DLD1 (cell line): ENCODE results near the gene GRIK4.

Experiments used
- in situ Hi-C: cut with HindIII; loops from 2 replicates; pipeline ENCODE4 v1.10.0; 2017; ENCODE audit warnings: low sequenced_read_pairs

The GRIK4 gene

DNA sequence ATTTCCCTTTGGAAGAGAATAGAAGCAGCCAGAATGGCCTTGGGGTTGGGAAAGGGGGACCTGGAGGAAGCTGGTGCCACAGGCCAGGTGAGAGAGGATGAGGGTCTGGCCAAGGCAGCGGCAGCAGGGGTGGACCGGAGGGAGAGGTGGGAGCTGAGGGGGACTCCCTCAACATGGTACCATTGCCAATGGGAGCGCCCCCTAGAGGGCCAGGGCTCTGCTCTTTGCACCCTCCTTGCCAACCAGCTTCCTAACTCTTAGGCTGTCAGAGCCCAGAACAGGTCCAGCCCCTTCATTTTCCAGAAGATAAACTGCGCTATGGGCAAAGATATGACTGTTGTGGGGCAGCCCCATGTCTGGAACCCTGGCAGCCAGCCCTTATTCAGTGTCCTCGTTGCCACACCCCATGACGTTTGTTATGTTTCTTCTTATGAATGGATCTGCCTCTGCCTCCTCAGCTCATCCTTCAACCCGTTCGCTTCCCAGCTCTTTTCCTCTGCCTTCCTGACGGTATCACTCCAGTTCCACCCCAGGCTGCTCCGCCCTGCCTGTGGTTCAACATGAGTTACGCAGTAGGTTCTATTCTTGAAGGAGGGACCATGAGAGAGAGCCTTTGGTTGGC, 185.2 kb downstream of the GRIK4 start:
- in situ Hi-C loops = no loop called here

- in situ Hi-C loops = no loop called here
These were observed 187.4 kb downstream of the GRIK4 start for GRCh38 chr11:120698918-120699317.

- in situ Hi-C loops = no loop called here
These were observed 191.1 kb downstream of the GRIK4 start for GRCh38 chr11:120702656-120703055.

- in situ Hi-C loops = no loop called here
These were observed 192.0 kb downstream of the GRIK4 start for GRCh38 chr11:120703358-120704152.

DNA sequence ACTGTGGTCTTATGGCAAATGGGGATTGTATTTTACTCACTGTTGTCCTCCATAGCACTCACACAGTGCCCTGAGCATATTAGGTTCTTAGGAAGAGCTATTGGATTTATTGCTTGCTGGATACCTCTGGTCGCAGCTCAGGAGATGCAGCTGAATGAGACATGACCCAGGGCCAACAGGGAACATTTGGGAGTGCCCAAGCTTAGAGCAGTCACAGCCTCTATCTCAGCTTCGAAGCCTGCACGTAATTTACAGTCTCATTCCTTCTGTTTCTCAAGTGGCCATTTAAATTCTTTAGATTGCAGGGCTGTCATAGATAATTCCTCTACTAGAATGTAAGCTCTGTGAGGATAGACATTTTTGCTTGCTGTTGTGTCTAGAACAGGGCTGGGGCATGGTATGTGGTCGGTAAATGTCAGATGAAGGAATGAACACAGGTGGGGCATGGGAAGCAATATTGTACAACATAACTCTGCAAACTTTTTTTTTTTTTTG, 192.8 kb downstream of the GRIK4 start:
- in situ Hi-C loops = no loop called here

GRCh38 chr11:120706257-120706656, 194.7 kb downstream of the GRIK4 start:
- in situ Hi-C loops = no loop called here

DNA sequence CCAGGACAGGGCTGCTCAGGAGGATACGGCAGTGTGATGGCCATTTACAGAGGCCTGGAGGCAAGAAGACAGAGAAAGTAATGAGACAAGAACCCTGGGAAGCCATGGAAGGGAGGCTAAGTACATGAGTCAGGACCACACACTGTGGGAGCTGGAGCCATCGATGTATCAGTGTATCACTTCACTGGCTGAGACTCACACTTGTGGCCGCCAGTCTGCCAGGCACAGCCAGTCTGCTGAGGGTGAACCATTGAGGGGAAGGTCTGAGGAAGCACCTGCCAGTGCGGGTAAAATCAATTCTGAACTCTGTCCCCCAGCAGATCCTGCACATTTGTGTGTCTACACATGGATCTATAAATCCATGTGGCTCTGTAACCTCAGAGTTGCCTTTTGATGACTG, 195.6 kb downstream of the GRIK4 start:
- in situ Hi-C loops = no loop called here

- in situ Hi-C loops = no loop called here
These were observed 196.1 kb downstream of the GRIK4 start for GRCh38 chr11:120707663-120708062.

DNA sequence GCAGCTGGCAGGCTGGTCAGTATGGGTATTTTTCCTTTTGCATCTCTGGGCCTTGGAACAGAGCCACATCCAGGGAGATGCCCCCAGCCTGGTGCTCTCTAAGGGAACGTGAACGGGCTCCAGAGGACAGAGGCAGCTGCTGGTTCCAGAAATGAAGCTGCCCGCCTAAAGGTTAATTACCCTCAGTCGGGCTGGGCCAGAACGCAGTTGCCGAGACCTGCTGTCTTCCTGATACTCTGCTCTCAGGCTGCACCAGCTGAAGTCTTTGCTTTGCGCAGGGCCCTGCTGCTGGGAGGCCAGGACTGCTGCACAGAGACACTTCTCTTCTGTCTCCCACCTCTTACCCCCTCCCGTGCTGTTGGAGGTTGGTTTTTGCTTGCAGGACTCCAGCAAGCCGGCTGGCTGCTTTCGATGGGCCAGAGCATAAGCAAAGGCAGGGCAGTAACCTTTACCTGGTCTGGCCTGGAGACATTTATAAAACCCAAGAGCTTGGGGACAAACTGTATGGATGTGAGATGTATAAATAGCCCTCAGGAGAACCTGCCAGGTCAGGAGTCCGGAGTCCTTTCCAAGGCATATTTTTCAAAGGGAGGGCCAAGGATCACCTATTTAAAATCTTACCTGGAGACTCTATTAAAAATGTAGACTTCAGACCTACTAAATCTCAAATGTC, 197.1 kb downstream of the GRIK4 start:
- in situ Hi-C loops = no loop called here

DNA sequence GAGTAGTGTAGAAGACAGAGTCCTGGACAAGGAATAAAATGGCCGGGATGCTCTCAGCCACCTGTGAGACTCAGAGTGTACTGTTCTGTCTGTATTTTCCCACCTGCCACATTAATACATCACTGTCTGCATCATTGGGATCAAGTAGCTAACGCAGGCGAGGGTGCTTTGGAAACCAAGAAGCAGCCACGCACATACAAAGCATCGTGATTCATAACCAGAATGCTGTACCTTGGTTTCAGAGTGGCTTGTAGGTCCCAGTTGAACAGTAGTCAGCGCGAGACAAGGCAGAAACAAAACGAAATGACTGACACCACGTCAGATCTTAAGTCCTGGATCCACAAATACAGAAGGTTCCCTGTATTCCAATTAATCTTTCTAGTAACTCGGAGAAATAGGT, 198.3 kb downstream of the GRIK4 start:
- in situ Hi-C loops = no loop called here

DNA sequence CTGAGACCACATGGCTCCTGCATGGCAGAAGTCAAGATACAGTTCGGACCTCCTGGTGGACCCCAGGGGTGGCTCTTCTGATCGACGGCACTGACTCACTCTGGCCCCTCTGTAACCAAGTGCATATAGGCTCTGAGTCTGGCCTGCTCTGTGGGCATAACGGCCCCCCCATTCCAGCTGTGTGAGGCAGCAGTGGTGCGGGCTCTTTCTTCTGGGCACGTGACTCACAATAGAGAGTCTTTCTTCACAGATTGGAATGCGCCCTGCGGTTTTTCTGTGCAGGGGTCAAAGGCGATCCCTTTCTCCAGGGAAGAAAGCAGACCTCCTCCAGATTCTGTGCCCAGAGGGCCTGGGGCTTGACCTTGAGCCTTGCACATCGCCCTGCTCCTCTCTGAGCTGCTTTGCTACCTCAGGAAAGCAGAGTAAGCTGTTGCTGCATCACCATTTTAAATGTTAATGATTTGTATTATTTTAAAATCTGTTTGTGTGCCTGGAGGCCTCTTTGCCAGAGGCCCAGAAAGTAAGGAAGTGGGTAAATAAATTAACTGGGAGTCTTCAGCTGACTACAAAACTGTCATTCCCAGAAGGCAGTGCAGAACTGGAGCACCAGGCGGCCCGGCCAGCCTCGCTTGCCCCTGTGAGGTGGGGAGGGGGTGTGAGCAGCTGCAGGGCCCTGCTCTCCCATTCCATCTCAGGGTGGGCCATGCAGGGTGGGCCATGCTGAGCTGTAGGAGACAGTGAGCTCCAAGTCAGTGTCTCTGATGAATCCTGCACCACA, 199.0 kb downstream of the GRIK4 start:
- in situ Hi-C loops = no loop called here

DNA sequence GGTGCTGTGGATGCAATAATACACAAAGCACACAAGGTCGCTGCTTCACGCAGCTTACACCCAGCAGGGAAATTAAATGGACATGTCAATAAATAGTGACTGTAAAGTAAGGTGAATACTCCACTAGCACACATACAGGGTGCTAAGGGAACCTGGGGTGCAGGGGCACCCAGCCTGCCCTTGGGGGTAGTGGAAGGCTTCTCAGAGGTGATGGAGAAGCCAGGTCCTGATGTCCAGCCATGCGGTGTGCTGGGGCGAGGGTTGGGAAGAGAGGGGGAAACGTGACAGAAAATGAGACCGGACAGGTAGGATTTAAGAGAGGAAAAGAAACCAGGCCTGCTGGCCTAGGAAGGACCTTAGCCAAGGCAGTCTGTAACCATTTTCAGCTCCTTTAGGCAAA, 200.5 kb downstream of the GRIK4 start:
- in situ Hi-C loops = no loop called here

DNA sequence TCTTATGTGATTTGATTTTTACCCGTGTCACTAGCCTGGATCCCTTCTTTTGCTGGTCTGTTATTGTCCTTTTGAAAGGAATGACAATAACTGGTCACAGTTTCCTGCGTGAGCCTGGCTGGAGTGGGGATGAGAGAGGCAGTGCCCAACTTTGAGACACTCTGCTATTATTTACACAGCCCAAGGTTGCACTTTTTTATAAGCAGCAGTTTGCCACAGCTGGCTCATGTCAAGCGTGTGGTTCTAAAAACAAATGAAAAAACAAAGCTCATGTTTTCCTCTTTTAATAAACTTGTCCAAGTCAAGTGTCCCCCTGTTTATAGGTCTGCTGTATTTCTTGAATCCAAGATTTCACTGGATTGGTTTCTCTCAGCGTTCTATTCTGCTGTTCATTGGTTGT, 201.3 kb downstream of the GRIK4 start:
- in situ Hi-C loops = no loop called here

- in situ Hi-C loops = no loop called here
These were observed 201.7 kb downstream of the GRIK4 start for GRCh38 chr11:120713296-120713695.

- in situ Hi-C loops = no loop called here
These were observed 202.9 kb downstream of the GRIK4 start for GRCh38 chr11:120714438-120714837.

DNA sequence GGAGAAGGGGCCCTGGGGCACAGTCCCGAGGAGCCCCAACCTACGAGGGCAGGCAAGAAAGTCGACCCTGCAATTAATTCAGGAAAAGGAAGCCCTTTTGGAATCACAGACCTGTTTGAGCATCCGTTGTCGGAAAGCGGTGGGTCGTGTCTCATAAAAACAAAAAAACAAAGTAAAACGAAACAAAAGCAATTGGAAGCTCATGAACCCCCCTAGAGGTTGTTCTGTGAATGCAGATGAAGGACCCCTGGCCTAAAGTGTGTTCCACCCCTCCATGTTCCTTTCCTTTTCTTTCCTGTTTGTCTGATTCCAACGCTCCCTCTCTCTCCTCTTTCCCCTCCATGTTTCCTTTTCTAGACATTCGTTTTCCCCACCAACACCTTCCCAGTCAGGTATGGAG, 203.7 kb downstream of the GRIK4 start:
- in situ Hi-C loops = no loop called here

- in situ Hi-C loops = no loop called here
These were observed 205.5 kb downstream of the GRIK4 start for GRCh38 chr11:120717042-120717441.

DNA sequence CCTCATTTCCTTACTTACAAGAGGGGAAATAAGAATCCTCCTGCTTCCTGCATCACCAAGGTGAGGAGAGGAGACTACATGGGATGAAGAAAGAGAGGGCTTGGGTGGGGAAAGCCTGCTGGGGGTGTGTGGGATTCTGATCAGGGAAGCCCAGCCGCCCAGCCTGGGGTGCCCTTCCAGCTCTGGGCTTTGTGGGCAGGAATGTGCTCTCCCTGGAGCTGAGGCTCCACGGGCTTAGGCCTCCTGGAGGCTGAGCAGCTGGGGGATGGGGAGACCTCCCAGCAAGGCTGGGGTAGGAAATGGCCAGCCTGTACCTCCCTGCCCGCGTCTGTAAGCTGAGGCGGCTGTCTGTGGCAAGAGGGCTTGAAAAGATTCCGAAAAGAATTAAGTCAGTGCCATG, 206.1 kb downstream of the GRIK4 start:
- in situ Hi-C loops = no loop called here

DNA sequence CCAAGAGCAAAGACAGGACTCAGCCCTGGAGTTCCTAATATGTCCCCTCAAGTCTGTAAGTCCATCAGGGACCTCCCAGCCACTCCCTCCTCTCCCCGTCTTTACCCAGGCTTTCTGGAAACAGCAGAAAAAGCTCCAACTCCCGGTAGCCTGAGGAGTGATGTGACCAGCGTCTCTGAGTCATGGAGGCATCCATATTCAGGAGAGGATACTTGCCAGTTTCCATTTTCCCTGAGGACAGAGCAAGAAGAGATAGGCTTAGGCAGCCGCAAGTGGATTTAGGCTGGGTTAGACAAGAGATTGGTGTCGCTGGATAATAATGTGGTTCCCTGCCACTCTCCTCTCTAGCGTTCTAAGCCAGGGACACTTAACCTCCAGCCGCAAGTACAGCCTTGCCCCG, 206.6 kb downstream of the GRIK4 start:
- in situ Hi-C loops = no loop called here

DNA sequence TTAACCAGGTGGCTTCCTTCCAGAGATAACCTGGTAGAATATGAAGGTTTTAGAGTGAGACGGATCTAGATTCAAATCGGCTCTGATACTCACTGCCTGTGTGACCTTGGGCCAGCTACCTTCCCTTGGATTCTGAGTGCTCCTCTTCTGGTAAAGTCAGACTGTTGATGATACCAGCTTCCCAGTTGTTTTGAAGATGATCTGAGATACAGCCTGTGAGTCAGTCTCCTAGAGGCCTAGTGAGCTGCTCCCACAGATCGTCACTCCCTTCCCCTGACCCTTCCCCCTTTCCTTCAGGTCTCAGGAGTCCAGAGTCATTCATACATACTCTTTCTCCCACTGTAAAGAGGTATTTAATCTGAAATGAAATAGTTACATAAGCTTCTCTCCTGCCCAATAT, 207.8 kb downstream of the GRIK4 start:
- in situ Hi-C loops = no loop called here

DNA sequence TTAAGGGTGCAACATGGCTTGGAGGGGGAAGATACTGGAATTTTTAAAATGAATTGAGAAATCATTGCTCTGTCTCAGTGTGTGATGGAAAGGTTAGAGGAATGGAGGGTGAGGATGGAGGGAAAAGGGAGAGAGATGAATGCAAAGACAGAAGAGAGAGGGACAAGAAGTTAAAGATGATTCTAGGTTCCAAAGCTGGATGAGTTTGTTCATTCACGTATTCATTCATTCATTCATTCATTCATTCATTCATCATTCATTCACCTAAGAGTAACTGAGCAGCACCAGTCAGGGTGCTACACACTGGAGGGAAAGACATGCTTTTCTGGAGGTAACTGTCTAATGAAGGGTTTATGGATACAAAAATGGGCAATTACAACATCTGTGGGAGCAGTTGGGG, 209.2 kb downstream of the GRIK4 start:
- in situ Hi-C loops = no loop called here
